Spleen (tissue), 11 donors: ENCODE results near the gene LPGAT1. TPM values are rescaled to one million over a fixed set of nuclear protein-coding genes. Genes with fewer than 3 reads are reported as not detected.

ENCODE experiments used
- DNase-seq: peaks from one replicate; pipeline ENCODE4 v3.0.0-alpha.2; 2020
- H3K27ac ChIP-seq, 8 donors: fragments of 200-600 bp; sonication (generic) in 7 of 8; 1 replicate in 4 of 8; 2 replicates in 4 of 8; pipeline versions ENCODE4 v1.5.0 to v1.8.0; 2016 to 2021; ENCODE audit warnings: inconsistent platforms in 4 of 8, mild to moderate bottlenecking in 4 of 8, moderate library complexity in 1 of 8
- H3K27me3 ChIP-seq, 7 donors: fragments of 200-600 bp; sonication (generic) in 6 of 7; replicated peaks in 1 of 7; 1 replicate in 4 of 7; 2 replicates in 3 of 7; pipeline versions ENCODE4 v1.5.0 to v1.8.0; 2016 to 2021; ENCODE audit warnings: inconsistent platforms in 3 of 7, mild to moderate bottlenecking in 1 of 7
- H3K36me3 ChIP-seq, 6 donors: fragments of 200-600 bp; sonication (generic) in 5 of 6; 1 replicate in 4 of 6; 2 replicates in 2 of 6; pipeline versions ENCODE4 v1.5.0 to v1.8.0; 2016 to 2021; ENCODE audit warnings: inconsistent platforms in 2 of 6
- H3K4me1 ChIP-seq, 6 donors: fragments of 200-600 bp; sonication (generic) in 5 of 6; 1 replicate in 3 of 6; 2 replicates in 3 of 6; pipeline versions ENCODE4 v1.5.0 to v1.8.0; 2016 to 2021; ENCODE audit warnings: inconsistent platforms in 3 of 6
- H3K4me3 ChIP-seq, 8 donors: fragments of 200-600 bp; sonication (generic) in 7 of 8; 1 replicate in 4 of 8; 2 replicates in 4 of 8; pipeline versions ENCODE4 v1.5.0 to v1.8.0; 2016 to 2021; ENCODE audit warnings: inconsistent platforms in 4 of 8, mild to moderate bottlenecking in 4 of 8, moderate library complexity in 2 of 8
- H3K9me3 ChIP-seq, 8 donors: fragments of 200-600 bp; sonication (generic) in 7 of 8; 1 replicate in 4 of 8; 2 replicates in 4 of 8; pipeline versions ENCODE4 v1.5.0 to v1.8.0; 2016 to 2021; ENCODE audit warnings: inconsistent platforms in 4 of 8
- CTCF ChIP-seq, 11 experiments: fragments of 200-600 bp in 7 of 11; fragments of 450-650 bp in 4 of 11; sonication (generic) in 4 of 11; IDR thresholded peaks in 8 of 11; conservative IDR thresholded peaks in 3 of 11; 1 replicate in 7 of 11; 2 replicates in 4 of 11; pipeline versions ENCODE4 v1.4.0 to v1.8.0; 2016 to 2021; ENCODE audit warnings: antibody characterized with exemption in 11 of 11, inconsistent platforms in 4 of 11, mild to moderate bottlenecking in 1 of 11
- POLR2A ChIP-seq, 3 donors: fragments of 450-650 bp; IDR thresholded peaks; one replicate each; pipeline ENCODE4 v1.5.1; 2017; ENCODE audit warnings: antibody characterized with exemption in 3 of 3, mild to moderate bottlenecking in 1 of 3
- POLR2AphosphoS5 ChIP-seq, 3 donors: sonication (generic); formaldehyde crosslinking; IDR thresholded peaks; one replicate each; pipeline ENCODE4 v1.5.1; 2017; ENCODE audit warnings: antibody characterized with exemption in 3 of 3
- WGBS, 5 donors: extraction: QIAGEN DNeasy Blood & Tissue Kit in 3 of 5; methylation state at CpG; one replicate each; pipeline versions ENCODE4 v1.1.5 to v1.1.7; 2013 to 2018; 5-methylcytosine and 5-hydroxymethylcytosine counted together
- intact Hi-C: fragments of 100-400 bp; cut with DNase I; formaldehyde crosslinking; loops from one replicate; pipeline ENCODE4 v1.15.0; 2023; ENCODE audit warnings: low total_unique reads
- polyA plus RNA-seq, 3 donors: library from polyadenylated mRNA; stranded (reverse); fragments of 200-250 nt; gene quantifications; one replicate each; pipeline ENCODE4 v1.2.1, GENCODE V29; 2013
- total RNA-seq, 7 donors: library from RNA; depleted of rRNA in 3 of 7; stranded (reverse); fragments of >200 nt in 3 of 7; fragmentation: NEBNext Ultra II Directional in 4 of 7; extraction: Animal tissue kit (Norgen Biotek cat#: 25700) in 4 of 7; gene quantifications; one replicate each; pipeline versions ENCODE4 v1.1.0 to v1.2.1, GENCODE V29; 2016 to 2021
- donor health status: healthy with polysubstance abuse.
- donor health status: DM: no; HTN: no; CAD: no; lungs with moderate emphysema.
- donor health status: DM: no; HTN: no; CAD: no.
- donor health status: Bipolar disorder and iron deficiency.
- donor health status: healthy.
- donor health status: DM: no; HTN: no; CAD: no.
- donor health status: DM: yes; HTN: yes; CAD: no.

LPGAT1 gene
- total and polyA plus RNA-seq, 10 donors = 8.8 to 80.6 (median 60.7) TPM

- WGBS, 5 donors = 84 to 95% (median 89%) methylated on average over 4 of the region's 4 CpGs
Observed at GRCh38 chr1:211775170-211775569, 55.4 kb downstream of the LPGAT1 start.

GRCh38 chr1:211764701-211765100, 65.9 kb downstream of the LPGAT1 start:
- Histone ChIP-seq H3K36me3 (peaks cover 0 to 69% (median 13%) of the 10 kb centered on the region in 6 donors), H3K4me1 (no peaks in the 10 kb centered on the region), H3K4me3 (no peak overlapping the region), H3K27ac (no peak overlapping the region), H3K9me3 (no peaks in the 10 kb centered on the region), H3K27me3 (no peaks in the 10 kb centered on the region)
- TF ChIP-seq POLR2AphosphoS5 (IDR thresholded peaks at IDR 0.05) = no peak
- TF ChIP-seq POLR2A (IDR thresholded peaks at IDR 0.05) = no peak
- 96 to 100% (median 100%) methylated on average over 1 of the region's 1 CpG for WGBS, 5 donors
- no peak for DNase-seq
- intact Hi-C loops = no loop called here

More at GRCh38 chr1:211775170-211775569, 55.4 kb downstream of the LPGAT1 start:
- Histone ChIP-seq H3K36me3 (peaks cover 0 to 97% (median 39%) of the 10 kb centered on the region in 6 donors), H3K27me3 (no peaks in the 10 kb centered on the region), H3K9me3 (no peaks in the 10 kb centered on the region), H3K4me1 (no peaks in the 10 kb centered on the region), H3K4me3 (no peak overlapping the region), H3K27ac (no peak overlapping the region)
- intact Hi-C loops = no loop called here
- DNase-seq = no peak
- TF ChIP-seq CTCF (IDR thresholded peaks at IDR 0.05 in 8 of 11, conservative IDR thresholded peaks at IDR 0.05 in 3 of 11) = no peak

- no peaks in the 10 kb centered on the region for H3K4me1 ChIP-seq
- TF ChIP-seq POLR2AphosphoS5 (IDR thresholded peaks at IDR 0.05) (no peak), CTCF (IDR thresholded peaks at IDR 0.05 in 8 of 11, conservative IDR thresholded peaks at IDR 0.05 in 3 of 11) (no peak), POLR2A (IDR thresholded peaks at IDR 0.05) (no peak)
- no peak for DNase-seq
- WGBS, 5 donors = 91 to 99% (median 96%) methylated on average over 3 of the region's 3 CpGs
- intact Hi-C loops = no loop called here
- H3K36me3 ChIP-seq = peaks cover 0 to 72% (median 19%) of the 10 kb centered on the region in 6 donors
- H3K4me3 ChIP-seq = no peak overlapping the region
- no peak overlapping the region for H3K27ac ChIP-seq
- peaks cover 0 to 16% (median 11%) of the 10 kb centered on the region in 8 donors for H3K9me3 ChIP-seq
- H3K27me3 ChIP-seq = no peaks in the 10 kb centered on the region
Observed at GRCh38 chr1:211762206-211762605, 68.4 kb downstream of the LPGAT1 start.

- Histone ChIP-seq H3K36me3 (peaks cover 0 to 72% (median 14%) of the 10 kb centered on the region in 6 donors), H3K4me1 (no peaks in the 10 kb centered on the region), H3K9me3 (peaks cover 0 to 16% (median 11%) of the 10 kb centered on the region in 8 donors), H3K27ac (no peak overlapping the region), H3K27me3 (no peaks in the 10 kb centered on the region), H3K4me3 (no peak overlapping the region)
- intact Hi-C loops = no loop called here
- no peak for TF ChIP-seq POLR2AphosphoS5 (IDR thresholded peaks at IDR 0.05)
- no peak for TF ChIP-seq POLR2A (IDR thresholded peaks at IDR 0.05)
- TF ChIP-seq CTCF (IDR thresholded peaks at IDR 0.05 in 8 of 11, conservative IDR thresholded peaks at IDR 0.05 in 3 of 11) = no peak
- no peak for DNase-seq
Observed at GRCh38 chr1:211761400-211761799, 69.2 kb downstream of the LPGAT1 start.
